Testis (tissue), 3 donors: ENCODE data around the gene IQCF6. TPM values are rescaled to one million over a fixed set of nuclear protein-coding genes. Genes with fewer than 3 reads are reported as not detected.

Source experiments
- DNase-seq: peaks from one replicate; pipeline ENCODE4 v3.0.0-alpha.2; 2019
- H3K27ac ChIP-seq, 2 donors: fragments of 200-600 bp; sonication (generic); one replicate each; pipeline ENCODE4 v1.5.1; 2019
- H3K27me3 ChIP-seq: fragments of 200-600 bp; sonication (generic); one replicate; pipeline ENCODE4 v1.5.1; 2019
- H3K36me3 ChIP-seq: fragments of 200-600 bp; sonication (generic); one replicate; pipeline ENCODE4 v1.5.1; 2017; ENCODE audit warnings: low read depth; ENCODE audit errors: missing control alignments
- H3K4me1 ChIP-seq: fragments of 200-600 bp; sonication (generic); one replicate; pipeline ENCODE4 v1.5.1; 2019
- H3K4me3 ChIP-seq, 2 donors: fragments of 200-600 bp; sonication (generic); one replicate each; pipeline ENCODE4 v1.5.1; 2017 to 2019
- H3K9me3 ChIP-seq: fragments of 200-600 bp; sonication (generic); one replicate; pipeline ENCODE4 v1.5.1; 2017
- CTCF ChIP-seq, 3 experiments: fragments of 450-650 bp in 2 of 3; fragments of 200-600 bp in 1 of 3; sonication (generic) in 1 of 3; IDR thresholded peaks; one replicate each; pipeline ENCODE4 v1.5.1; 2016 to 2019; ENCODE audit warnings: antibody characterized with exemption in 3 of 3, mild to moderate bottlenecking in 2 of 3, moderate library complexity in 1 of 3
- POLR2A ChIP-seq: fragments of 450-650 bp; IDR thresholded peaks from one replicate; pipeline ENCODE4 v1.6.1; 2017; ENCODE audit warnings: antibody characterized with exemption, mild to moderate bottlenecking, moderate library complexity
- WGBS, 2 donors: methylation state at CpG; one replicate each; pipeline ENCODE4 v1.1.5; 2018; 5-methylcytosine and 5-hydroxymethylcytosine counted together
- intact Hi-C: fragments of 100-400 bp; cut with DNase I; formaldehyde crosslinking; loops from one replicate; pipeline ENCODE4 v1.15.1; 2023; ENCODE audit warnings: low total_unique reads
- polyA plus RNA-seq: library from polyadenylated mRNA; stranded (reverse); fragments of 350-450 nt; fragmentation: Illumina TruSeq; extraction: RNeasy Lipid Tissue Mini Kit (QIAGEN cat#74804); gene quantifications from one replicate; pipeline ENCODE4 v1.2.3, GENCODE V29; 2014; ENCODE audit warnings: low read depth, low replicate concordance; ENCODE audit not compliant: insufficient read depth
- total RNA-seq, 2 donors: library from RNA; depleted of rRNA; stranded (reverse); fragments of >200 nt; gene quantifications; one replicate each; pipeline ENCODE4 v1.2.3, GENCODE V29; 2016

IQCF6 gene
- total and polyA plus RNA-seq, 3 donors from 2014 or later = 12.3 to 30.4 (median 23.4) TPM

GRCh38 chr3:51739110-51739509 is 39.9 kb downstream of the IQCF6 start:
- TF ChIP-seq POLR2A (no peak), CTCF (IDR thresholded peaks at IDR 0.05) (no peak)
- H3K36me3 ChIP-seq = no peaks in the 10 kb centered on the region
- no peak overlapping the region for H3K4me3 ChIP-seq
- 53 to 59% methylated on average over 4 of the region's 4 CpGs for WGBS, 2 donors
- H3K27ac ChIP-seq = no peak overlapping the region
- H3K27me3 ChIP-seq = no peaks in the 10 kb centered on the region
- H3K4me1 ChIP-seq = no peaks in the 10 kb centered on the region
- intact Hi-C loops = no loop called here
- no peak for DNase-seq
- no peaks in the 10 kb centered on the region for H3K9me3 ChIP-seq

GRCh38 chr3:51735950-51736349 is 43.1 kb downstream of the IQCF6 start:
- no peaks in the 10 kb centered on the region for H3K4me1 ChIP-seq
- no peak overlapping the region for H3K4me3 ChIP-seq
- no peak overlapping the region for H3K27ac ChIP-seq
- DNase-seq = no peak
- H3K36me3 ChIP-seq = no peaks in the 10 kb centered on the region
- TF ChIP-seq CTCF (IDR thresholded peaks at IDR 0.05) (no peak), POLR2A (no peak)
- 71 to 91% methylated on average over 2 of the region's 2 CpGs for whole genome bisulfite sequencing, 2 donors
- no peaks in the 10 kb centered on the region for H3K27me3 ChIP-seq
- intact Hi-C loops = no loop called here
- H3K9me3 ChIP-seq = no peaks in the 10 kb centered on the region

GRCh38 chr3:51735039-51735438 is 44.0 kb downstream of the IQCF6 start:
- intact Hi-C loops = no loop called here
- no peaks in the 10 kb centered on the region for H3K27me3 ChIP-seq

GRCh38 chr3:51734572-51734907 is 44.5 kb downstream of the IQCF6 start:
- H3K27me3 ChIP-seq = no peaks in the 10 kb centered on the region
- H3K27ac ChIP-seq = no peak overlapping the region
- no peaks in the 10 kb centered on the region for H3K4me1 ChIP-seq
- H3K9me3 ChIP-seq = no peaks in the 10 kb centered on the region
- H3K4me3 ChIP-seq = no peak overlapping the region
- TF ChIP-seq POLR2A (no peak), CTCF (IDR thresholded peaks at IDR 0.05) (no peak)
- 51 to 52% methylated on average over 3 of the region's 3 CpGs for WGBS, 2 donors
- H3K36me3 ChIP-seq = no peaks in the 10 kb centered on the region
- intact Hi-C loops = no loop called here
- DNase-seq = no peak

More at GRCh38 chr3:51735039-51735438, 44.0 kb downstream of the IQCF6 start:
- no peak for DNase-seq
- Histone ChIP-seq H3K4me1 (no peaks in the 10 kb centered on the region), H3K4me3 (no peak overlapping the region), H3K36me3 (no peaks in the 10 kb centered on the region), H3K27ac (no peak overlapping the region), H3K9me3 (no peaks in the 10 kb centered on the region)
- TF ChIP-seq POLR2A (no peak), CTCF (IDR thresholded peaks at IDR 0.05) (no peak)
- 84 to 85% methylated on average over 3 of the region's 3 CpGs for WGBS, 2 donors

- no peak for DNase-seq
- no peak overlapping the region for H3K4me3 ChIP-seq
- intact Hi-C loops = no loop called here
- H3K9me3 ChIP-seq = no peaks in the 10 kb centered on the region
- no peak for TF ChIP-seq POLR2A
- no peak for TF ChIP-seq CTCF (IDR thresholded peaks at IDR 0.05)
- no peaks in the 10 kb centered on the region for H3K4me1 ChIP-seq
- no peaks in the 10 kb centered on the region for H3K36me3 ChIP-seq
- no peaks in the 10 kb centered on the region for H3K27me3 ChIP-seq
- WGBS, 2 donors = 91 to 92% methylated on average over 4 of the region's 4 CpGs
- no peak overlapping the region for H3K27ac ChIP-seq
Observed at GRCh38 chr3:51733859-51734571, 45.0 kb downstream of the IQCF6 start.
